ENCODE results near the gene PHB1.
"Not testable (repeated sequence)": the region's sequence is repeated elsewhere in the genome, so short reads cannot be mapped to it uniquely, and the experiment has no call there.

PHB1 gene

GRCh38 chr17:49439673-49440571, 25.2 kb upstream of the PHB1 start:
- DNase-seq (ENCODE audit: low spot score) = no peak

- DNase-seq (ENCODE audit: low spot score) = no peak
Observed at GRCh38 chr17:49439305-49439672, 24.6 kb upstream of the PHB1 start.

GRCh38 chr17:49438436-49439278, 24.0 kb upstream of the PHB1 start:
- DNase-seq (ENCODE audit: low spot score) = no peak

GRCh38 chr17:49437696-49438435, 23.2 kb upstream of the PHB1 start:
- DNase-seq (ENCODE audit: low spot score) = no peak

- DNase-seq (ENCODE audit: low spot score) = no peak
Observed at GRCh38 chr17:49436174-49436573, 21.5 kb upstream of the PHB1 start.

- no peak for DNase-seq (ENCODE audit: low spot score)
Observed at GRCh38 chr17:49435671-49436029, 21.0 kb upstream of the PHB1 start.

- no peak for DNase-seq (ENCODE audit: low spot score)
Observed at GRCh38 chr17:49434821-49435670, 20.4 kb upstream of the PHB1 start.

GRCh38 chr17:49433000-49433694, 18.5 kb upstream of the PHB1 start:
- DNase-seq (ENCODE audit: low spot score) = no peak

GRCh38 chr17:49431743-49432142, 17.1 kb upstream of the PHB1 start:
- DNase-seq (ENCODE audit: low spot score) = no peak

GRCh38 chr17:49425004-49425286, 10.3 kb upstream of the PHB1 start:
- no peak for DNase-seq (ENCODE audit: low spot score)

GRCh38 chr17:49424276-49425003, 9.8 kb upstream of the PHB1 start:
- not testable (repeated sequence) for DNase-seq (ENCODE audit: low spot score)

- DNase-seq (ENCODE audit: low spot score) = no peak
Observed at GRCh38 chr17:49422714-49423113, 8.0 kb upstream of the PHB1 start.

GRCh38 chr17:49419761-49420160, 5.1 kb upstream of the PHB1 start:
- DNase-seq (ENCODE audit: low spot score) = not testable (repeated sequence)

GRCh38 chr17:49418754-49419740, 4.4 kb upstream of the PHB1 start:
- not testable (repeated sequence) for DNase-seq (ENCODE audit: low spot score)

GRCh38 chr17:49414271-49414621, 436 bp downstream of the PHB1 start:
- DNase-seq (ENCODE audit: low spot score) = no peak

GRCh38 chr17:49409066-49409465, 5.6 kb downstream of the PHB1 start:
- DNase-seq (ENCODE audit: low spot score) = no peak

GRCh38 chr17:49407981-49408501, 6.6 kb downstream of the PHB1 start:
- DNase-seq (ENCODE audit: low spot score) = peak; percentile 59

- no peak for DNase-seq (ENCODE audit: low spot score)
Observed at GRCh38 chr17:49407086-49407485, 7.6 kb downstream of the PHB1 start.
